T-helper 2 cell treated with Interferon-gamma antibody and Interleukin-4, amounts not matched to agents 5 μg/mL and 100 μg/mL, for 36 hours (primary cell): ENCODE data around the gene ZNF319.
"Not testable (repeated sequence)": the region's sequence is repeated elsewhere in the genome, so short reads cannot be mapped to it uniquely, and the experiment has no call there.

Experiments used
- DNase-seq: peaks from one replicate; pipeline ENCODE4 v3.0.0; 2021; ENCODE audit warnings: low spot score
- H3K27ac Mint-ChIP-seq: one replicate; pipeline ENCODE4 v1.8.0; 2021; ENCODE audit warnings: mild to moderate bottlenecking, mixed read lengths
- H3K27me3 Mint-ChIP-seq: one replicate; pipeline ENCODE4 v1.8.0; 2021; ENCODE audit warnings: low read depth, mixed read lengths
- H3K36me3 Mint-ChIP-seq: one replicate; pipeline ENCODE4 v1.8.0; 2021; ENCODE audit warnings: low read depth, mixed read lengths
- H3K4me1 Mint-ChIP-seq: one replicate; pipeline ENCODE4 v1.8.0; 2021; ENCODE audit warnings: low read depth, mixed read lengths
- H3K4me3 Mint-ChIP-seq: one replicate; pipeline ENCODE4 v1.8.0; 2022; ENCODE audit warnings: mild to moderate bottlenecking, moderate library complexity, mixed read lengths
- H3K9me3 Mint-ChIP-seq: one replicate; pipeline ENCODE4 v1.8.0; 2021; ENCODE audit warnings: mixed read lengths

ZNF319 gene

GRCh38 chr16:58020628-58021521 lies 20.4 kb upstream of the ZNF319 start:
- peaks cover 14% of the 10 kb centered on the region for H3K4me1 Mint-ChIP-seq
- peaks cover 13% of the 10 kb centered on the region for H3K27me3 Mint-ChIP-seq
- H3K36me3 Mint-ChIP-seq = peaks cover 2% of the 10 kb centered on the region
- DNase-seq = no peak
- no peaks in the 10 kb centered on the region for H3K9me3 Mint-ChIP-seq
- H3K27ac Mint-ChIP-seq = peak overlapping the region; percentile 61
- H3K4me3 Mint-ChIP-seq = no peak overlapping the region

DNA sequence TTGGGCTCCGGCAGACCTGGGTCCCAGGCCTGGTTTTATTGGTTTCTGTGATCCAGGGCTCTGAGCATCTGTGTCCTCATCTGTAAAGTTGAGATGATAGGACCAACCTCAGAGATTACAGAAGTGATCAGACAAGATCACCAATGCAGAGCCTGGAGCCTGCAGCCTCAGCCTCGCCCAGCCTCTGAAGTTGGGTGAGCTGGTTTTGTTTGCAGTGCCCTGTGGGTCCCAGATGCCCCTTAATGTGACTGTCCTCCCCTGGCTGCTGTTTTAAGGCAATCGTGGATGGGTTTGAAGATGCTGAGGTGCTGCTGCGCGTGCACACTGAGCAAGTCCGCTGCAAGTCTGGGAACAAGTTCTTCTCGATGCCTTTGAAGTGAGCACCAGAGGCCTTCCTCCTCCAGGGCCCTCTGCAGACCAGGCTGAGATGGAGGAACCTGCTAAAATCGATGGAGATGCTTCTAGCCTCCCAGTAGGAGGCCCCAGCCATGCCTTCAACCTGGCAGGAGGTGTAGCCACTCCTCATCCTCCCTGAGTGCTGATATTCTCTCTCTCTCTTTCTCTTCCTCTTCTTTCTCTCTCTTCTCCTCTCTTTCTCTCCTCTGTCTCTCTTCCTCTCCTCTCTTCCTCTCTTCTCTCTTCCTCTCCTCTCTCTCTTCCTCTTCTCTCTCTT lies 19.5 kb upstream of the ZNF319 start:
- Mint-ChIP-seq H3K27ac (peak overlapping the region; percentile 61), H3K27me3 (peaks cover 12% of the 10 kb centered on the region)

GRCh38 chr16:58018803-58019202 lies 18.3 kb upstream of the ZNF319 start:
- Mint-ChIP-seq H3K4me3 (no peak overlapping the region), H3K9me3 (no peaks in the 10 kb centered on the region), H3K4me1 (peaks cover 6% of the 10 kb centered on the region), H3K36me3 (peaks cover 2% of the 10 kb centered on the region), H3K27me3 (peaks cover 3% of the 10 kb centered on the region), H3K27ac (no peak overlapping the region)
- no peak for DNase-seq

More for the DNA sequence above, 19.5 kb upstream of the ZNF319 start:
- Mint-ChIP-seq H3K4me1 (peaks cover 12% of the 10 kb centered on the region), H3K36me3 (peaks cover 2% of the 10 kb centered on the region), H3K9me3 (no peaks in the 10 kb centered on the region), H3K4me3 (no peak overlapping the region)
- DNase-seq = no peak

DNA sequence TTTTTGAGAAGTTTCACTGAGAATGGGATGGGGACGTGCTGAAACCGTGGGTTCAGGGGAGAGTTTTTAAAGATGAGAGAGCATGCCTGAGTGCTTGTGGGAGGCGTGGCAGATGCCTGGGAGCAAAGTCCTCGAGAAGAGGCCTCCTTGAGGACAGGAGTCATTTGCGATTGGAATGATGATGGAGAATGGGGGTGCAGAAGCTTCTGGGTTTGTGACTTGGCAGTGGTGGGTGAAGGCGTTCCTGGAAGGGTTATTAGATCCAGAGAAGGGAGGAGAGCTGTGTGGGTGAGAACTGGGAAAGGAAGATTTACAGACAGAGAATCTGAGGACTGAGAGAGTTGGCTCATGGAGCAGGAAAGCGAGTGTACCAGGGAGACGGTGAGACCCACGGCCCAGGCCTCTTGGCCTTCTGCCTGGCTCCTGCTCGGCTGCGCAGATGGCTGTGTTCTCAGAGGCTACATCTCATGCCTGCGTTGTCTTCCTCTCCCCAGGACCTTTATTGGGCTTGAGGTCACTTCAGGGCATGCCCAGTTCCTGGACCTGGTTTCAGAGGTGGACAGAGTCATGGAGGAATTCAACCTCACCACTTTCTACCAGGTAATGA lies 16.5 kb upstream of the ZNF319 start:
- DNase-seq = no peak
- Mint-ChIP-seq H3K36me3 (peaks cover 2% of the 10 kb centered on the region), H3K4me3 (no peak overlapping the region), H3K9me3 (no peaks in the 10 kb centered on the region), H3K27ac (no peak overlapping the region), H3K27me3 (no peaks in the 10 kb centered on the region), H3K4me1 (peaks cover 6% of the 10 kb centered on the region)

- H3K4me1 Mint-ChIP-seq = no peaks in the 10 kb centered on the region
- H3K27me3 Mint-ChIP-seq = no peaks in the 10 kb centered on the region
- H3K27ac Mint-ChIP-seq = no peak overlapping the region
- H3K9me3 Mint-ChIP-seq = no peaks in the 10 kb centered on the region
- no peak overlapping the region for H3K4me3 Mint-ChIP-seq
- no peak for DNase-seq
- H3K36me3 Mint-ChIP-seq = no peaks in the 10 kb centered on the region
Observed at GRCh38 chr16:58013201-58013956, 12.9 kb upstream of the ZNF319 start.

- peaks cover 4% of the 10 kb centered on the region for H3K36me3 Mint-ChIP-seq
- no peak overlapping the region for H3K4me3 Mint-ChIP-seq
- H3K9me3 Mint-ChIP-seq = no peaks in the 10 kb centered on the region
- no peak for DNase-seq
- H3K27me3 Mint-ChIP-seq = no peaks in the 10 kb centered on the region
- no peak overlapping the region for H3K27ac Mint-ChIP-seq
- no peaks in the 10 kb centered on the region for H3K4me1 Mint-ChIP-seq
Observed at GRCh38 chr16:58012481-58012880, 12.0 kb upstream of the ZNF319 start.

- Mint-ChIP-seq H3K27ac (no peak overlapping the region), H3K36me3 (peaks cover 11% of the 10 kb centered on the region), H3K9me3 (no peaks in the 10 kb centered on the region), H3K4me1 (no peaks in the 10 kb centered on the region), H3K4me3 (no peak overlapping the region), H3K27me3 (no peaks in the 10 kb centered on the region)
- no peak for DNase-seq
Observed at GRCh38 chr16:58011652-58012051, 11.2 kb upstream of the ZNF319 start.

DNA sequence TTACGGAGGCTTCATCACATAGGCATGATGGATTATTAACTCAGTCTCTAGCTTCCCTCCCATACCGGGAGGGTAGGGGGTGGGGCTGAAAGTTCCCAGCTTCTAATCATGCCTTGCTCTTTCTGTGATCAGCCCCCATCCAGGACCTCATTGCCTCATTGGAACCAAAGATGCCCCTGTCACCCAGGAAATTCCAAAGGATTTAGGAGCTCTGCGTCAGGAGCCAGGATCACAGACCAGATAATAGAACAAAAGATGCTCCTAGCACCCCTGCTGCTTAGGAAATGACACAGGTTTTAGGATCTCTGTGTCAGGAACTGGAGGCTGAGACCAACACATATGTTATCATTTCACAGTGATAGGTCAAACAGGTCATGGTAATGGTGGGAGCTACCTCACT lies 10.4 kb upstream of the ZNF319 start:
- Mint-ChIP-seq H3K27ac (no peak overlapping the region), H3K4me1 (no peaks in the 10 kb centered on the region), H3K4me3 (no peak overlapping the region), H3K36me3 (peaks cover 13% of the 10 kb centered on the region), H3K27me3 (no peaks in the 10 kb centered on the region), H3K9me3 (no peaks in the 10 kb centered on the region)
- no peak for DNase-seq

DNA sequence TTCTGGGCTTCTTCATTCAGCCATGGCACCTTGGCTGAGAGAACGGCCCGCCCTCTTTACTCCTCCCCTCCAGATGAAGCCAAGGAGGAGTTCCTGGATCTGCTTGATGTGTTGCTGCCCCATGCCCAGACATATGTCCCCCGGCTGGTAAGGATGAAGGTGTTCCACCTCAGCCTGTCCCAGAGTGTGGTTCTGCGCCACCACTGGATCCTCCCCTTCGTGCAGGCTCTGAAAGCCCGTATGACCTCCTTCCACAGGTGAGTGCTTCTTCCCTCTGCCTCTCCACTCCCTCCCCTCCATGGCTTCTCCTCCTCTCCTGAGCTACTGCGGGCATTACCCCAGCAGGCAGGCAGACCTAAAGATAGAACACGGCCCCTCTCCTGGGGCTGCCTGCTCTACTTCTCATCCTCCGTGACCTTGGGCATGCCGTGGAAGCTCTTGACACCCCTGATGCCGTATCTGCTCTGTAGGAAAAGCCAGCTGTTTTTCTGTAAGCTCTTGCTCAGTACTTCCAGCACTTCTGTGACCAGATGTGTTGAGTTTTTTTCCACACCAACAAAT lies 9.5 kb upstream of the ZNF319 start:
- no peaks in the 10 kb centered on the region for H3K27me3 Mint-ChIP-seq
- H3K4me3 Mint-ChIP-seq = no peak overlapping the region
- H3K4me1 Mint-ChIP-seq = no peaks in the 10 kb centered on the region
- H3K27ac Mint-ChIP-seq = no peak overlapping the region
- no peak for DNase-seq
- H3K9me3 Mint-ChIP-seq = no peaks in the 10 kb centered on the region
- H3K36me3 Mint-ChIP-seq = peaks cover 14% of the 10 kb centered on the region

- H3K9me3 Mint-ChIP-seq, H3K27ac Mint-ChIP-seq, H3K27me3 Mint-ChIP-seq, H3K4me3 Mint-ChIP-seq, DNase-seq: not testable (repeated sequence)
- Mint-ChIP-seq H3K4me1 (peaks cover 21% of the 10 kb centered on the region), H3K36me3 (peaks cover 31% of the 10 kb centered on the region)
Observed at GRCh38 chr16:58004736-58005135, 4.3 kb upstream of the ZNF319 start.

DNA sequence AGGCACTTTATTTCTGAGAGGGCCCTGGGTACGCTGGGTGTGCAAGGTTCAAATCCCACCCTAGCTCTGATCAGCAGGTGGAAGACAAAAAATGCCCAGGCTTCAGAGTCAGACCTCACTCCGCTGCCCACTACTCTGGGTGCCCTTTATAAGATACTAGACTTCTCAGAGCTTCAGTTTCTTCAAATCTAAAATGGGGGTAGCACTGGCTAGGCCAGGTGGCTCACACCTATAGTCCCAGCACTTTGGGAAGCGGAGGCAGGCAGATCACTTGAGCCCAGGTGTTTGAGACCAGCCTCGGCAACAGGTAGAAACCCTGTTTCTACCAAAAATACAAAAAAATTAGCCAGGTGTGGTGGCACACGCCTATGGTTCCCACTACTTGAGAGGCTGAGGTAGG lies 2.5 kb upstream of the ZNF319 start:
- H3K36me3 Mint-ChIP-seq = peaks cover 33% of the 10 kb centered on the region
- no peak for DNase-seq
- H3K4me1 Mint-ChIP-seq = peaks cover 36% of the 10 kb centered on the region
- H3K4me3 Mint-ChIP-seq = no peak overlapping the region
- H3K9me3 Mint-ChIP-seq = no peaks in the 10 kb centered on the region
- no peak overlapping the region for H3K27ac Mint-ChIP-seq
- no peaks in the 10 kb centered on the region for H3K27me3 Mint-ChIP-seq

GRCh38 chr16:58002416-58002800 lies 1.9 kb upstream of the ZNF319 start:
- peak overlapping the region; percentile 40 for H3K4me3 Mint-ChIP-seq

GRCh38 chr16:58001781-58002415 lies 1.4 kb upstream of the ZNF319 start:
- no peak for DNase-seq
- H3K27ac Mint-ChIP-seq = no peak overlapping the region
- no peaks in the 10 kb centered on the region for H3K9me3 Mint-ChIP-seq
- H3K36me3 Mint-ChIP-seq = peaks cover 35% of the 10 kb centered on the region
- peaks cover 42% of the 10 kb centered on the region for H3K4me1 Mint-ChIP-seq
- H3K27me3 Mint-ChIP-seq = no peaks in the 10 kb centered on the region
- H3K4me3 Mint-ChIP-seq = peak overlapping the region; percentile 90

More at GRCh38 chr16:58002416-58002800, 1.9 kb upstream of the ZNF319 start:
- Mint-ChIP-seq H3K4me1 (peaks cover 42% of the 10 kb centered on the region), H3K27ac (no peak overlapping the region), H3K9me3 (no peaks in the 10 kb centered on the region), H3K27me3 (no peaks in the 10 kb centered on the region), H3K36me3 (peaks cover 35% of the 10 kb centered on the region)
- no peak for DNase-seq
